ENCODE results near the gene RMP24.

Gene RMP24

DNA sequence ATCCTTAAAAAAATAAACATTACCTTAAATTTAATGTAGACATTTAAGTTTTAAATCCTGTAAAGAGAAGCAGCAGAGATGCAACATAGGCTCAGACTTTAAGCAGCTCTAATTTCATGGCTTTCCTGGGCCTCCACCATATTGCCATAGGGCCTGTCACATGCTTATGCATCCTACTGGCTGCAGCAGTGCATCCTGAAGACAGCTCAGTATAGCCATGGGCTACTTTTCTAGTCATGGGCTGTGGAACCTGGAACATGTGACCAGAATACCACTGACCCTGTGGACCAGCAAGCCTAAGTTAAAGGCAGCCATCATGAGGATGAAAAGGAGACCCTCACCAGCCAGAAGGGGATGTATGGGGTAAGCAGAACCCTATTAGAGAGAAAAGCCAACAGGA, 10.7 kb downstream of the RMP24 start:
- Histone ChIP-seq H3K9me3 (ENCODE audit: control insufficient read depth, low read length) (no peaks in the 10 kb centered on the region), H3K27me3 (replicated peaks; ENCODE audit: control insufficient read depth, insufficient read depth, low read length, poor library complexity, severe bottlenecking) (no peaks in the 10 kb centered on the region), H3K27ac (ENCODE audit: insufficient read depth, low read length, poor library complexity, severe bottlenecking) (no peak overlapping the region), H3K4me1 (ENCODE audit: control insufficient read depth, insufficient read depth, low read length, poor library complexity, severe bottlenecking) (no peaks in the 10 kb centered on the region), H3K36me3 (ENCODE audit: control insufficient read depth, insufficient read depth, low read length) (peaks cover 29% of the 10 kb centered on the region), H3K4me3 (ENCODE audit: insufficient read depth, low read depth, low read length, poor library complexity, severe bottlenecking) (no peak overlapping the region)
- no peak for DNase-seq

GRCh38 chr18:35983818-35984217, 11.3 kb downstream of the RMP24 start:
- peaks cover 23% of the 10 kb centered on the region for H3K36me3 ChIP-seq (ENCODE audit: control insufficient read depth, insufficient read depth, low read length)
- H3K27ac ChIP-seq (ENCODE audit: insufficient read depth, low read length, poor library complexity, severe bottlenecking) = no peak overlapping the region
- no peaks in the 10 kb centered on the region for H3K9me3 ChIP-seq (ENCODE audit: control insufficient read depth, low read length)
- DNase-seq = no peak
- no peaks in the 10 kb centered on the region for H3K4me1 ChIP-seq (ENCODE audit: control insufficient read depth, insufficient read depth, low read length, poor library complexity, severe bottlenecking)
- H3K27me3 ChIP-seq (replicated peaks; ENCODE audit: control insufficient read depth, insufficient read depth, low read length, poor library complexity, severe bottlenecking) = no peaks in the 10 kb centered on the region
- no peak overlapping the region for H3K4me3 ChIP-seq (ENCODE audit: insufficient read depth, low read depth, low read length, poor library complexity, severe bottlenecking)

- no peak for DNase-seq
- Histone ChIP-seq H3K4me3 (ENCODE audit: insufficient read depth, low read depth, low read length, poor library complexity, severe bottlenecking) (no peak overlapping the region), H3K4me1 (ENCODE audit: control insufficient read depth, insufficient read depth, low read length, poor library complexity, severe bottlenecking) (no peaks in the 10 kb centered on the region), H3K9me3 (ENCODE audit: control insufficient read depth, low read length) (no peaks in the 10 kb centered on the region), H3K36me3 (ENCODE audit: control insufficient read depth, insufficient read depth, low read length) (peaks cover 9% of the 10 kb centered on the region), H3K27me3 (replicated peaks; ENCODE audit: control insufficient read depth, insufficient read depth, low read length, poor library complexity, severe bottlenecking) (no peaks in the 10 kb centered on the region), H3K27ac (ENCODE audit: insufficient read depth, low read length, poor library complexity, severe bottlenecking) (no peak overlapping the region)
Measured at GRCh38 chr18:35991696-35992095, 19.2 kb downstream of the RMP24 start.

DNA sequence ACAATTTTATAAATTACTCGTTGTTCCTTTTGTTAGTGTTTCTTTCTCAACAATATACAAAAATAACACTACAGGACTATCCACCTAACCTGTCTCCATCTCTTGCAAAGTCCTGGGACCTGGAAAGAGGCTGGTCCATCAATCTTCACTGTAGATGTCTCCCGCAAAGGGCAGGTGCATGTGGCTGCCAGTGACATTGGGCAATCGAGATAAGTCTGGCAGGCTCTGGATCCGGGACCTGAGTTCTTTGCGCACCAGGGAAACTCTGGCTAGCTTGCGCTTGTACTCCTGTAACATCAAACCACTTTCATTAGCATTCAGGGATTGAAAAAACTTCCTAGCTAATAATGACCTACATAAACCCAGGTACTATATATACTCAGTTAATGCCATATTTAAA, 20.5 kb downstream of the RMP24 start:
- H3K4me1 ChIP-seq (ENCODE audit: control insufficient read depth, insufficient read depth, low read length, poor library complexity, severe bottlenecking) = no peaks in the 10 kb centered on the region
- H3K4me3 ChIP-seq (ENCODE audit: insufficient read depth, low read depth, low read length, poor library complexity, severe bottlenecking) = no peak overlapping the region
- H3K27me3 ChIP-seq (replicated peaks; ENCODE audit: control insufficient read depth, insufficient read depth, low read length, poor library complexity, severe bottlenecking) = no peaks in the 10 kb centered on the region
- no peak for DNase-seq
- H3K36me3 ChIP-seq (ENCODE audit: control insufficient read depth, insufficient read depth, low read length) = peaks cover 9% of the 10 kb centered on the region
- no peak overlapping the region for H3K27ac ChIP-seq (ENCODE audit: insufficient read depth, low read length, poor library complexity, severe bottlenecking)
- H3K9me3 ChIP-seq (ENCODE audit: control insufficient read depth, low read length) = no peaks in the 10 kb centered on the region

- Histone ChIP-seq H3K27me3 (replicated peaks; ENCODE audit: control insufficient read depth, insufficient read depth, low read length, poor library complexity, severe bottlenecking) (no peaks in the 10 kb centered on the region), H3K4me1 (ENCODE audit: control insufficient read depth, insufficient read depth, low read length, poor library complexity, severe bottlenecking) (no peaks in the 10 kb centered on the region), H3K36me3 (ENCODE audit: control insufficient read depth, insufficient read depth, low read length) (no peaks in the 10 kb centered on the region), H3K9me3 (ENCODE audit: control insufficient read depth, low read length) (no peaks in the 10 kb centered on the region), H3K4me3 (ENCODE audit: insufficient read depth, low read depth, low read length, poor library complexity, severe bottlenecking) (no peak overlapping the region), H3K27ac (ENCODE audit: insufficient read depth, low read length, poor library complexity, severe bottlenecking) (no peak overlapping the region)
- DNase-seq = no peak
Measured at GRCh38 chr18:35998967-35999366, 26.5 kb downstream of the RMP24 start.

DNA sequence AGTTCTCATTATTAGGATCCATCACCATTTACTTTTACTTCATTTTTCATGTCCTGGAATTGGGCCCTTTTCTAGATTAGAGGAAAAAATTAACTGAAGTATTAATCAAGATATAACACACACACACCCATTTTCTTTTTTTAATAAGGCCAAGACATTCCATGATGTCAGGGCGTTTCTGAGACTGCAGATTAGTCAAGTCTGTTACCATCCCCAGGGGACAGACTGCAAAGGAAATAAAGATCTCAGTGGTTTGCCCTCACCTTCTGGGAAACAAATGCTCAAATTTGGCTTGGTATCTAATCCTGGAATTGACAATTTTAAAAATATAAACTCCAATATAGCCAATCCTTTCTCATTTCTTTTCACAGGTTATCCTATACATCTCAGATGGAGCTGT, 27.4 kb downstream of the RMP24 start:
- Histone ChIP-seq H3K4me1 (ENCODE audit: control insufficient read depth, insufficient read depth, low read length, poor library complexity, severe bottlenecking) (no peaks in the 10 kb centered on the region), H3K4me3 (ENCODE audit: insufficient read depth, low read depth, low read length, poor library complexity, severe bottlenecking) (no peak overlapping the region), H3K9me3 (ENCODE audit: control insufficient read depth, low read length) (no peaks in the 10 kb centered on the region), H3K27me3 (replicated peaks; ENCODE audit: control insufficient read depth, insufficient read depth, low read length, poor library complexity, severe bottlenecking) (no peaks in the 10 kb centered on the region), H3K36me3 (ENCODE audit: control insufficient read depth, insufficient read depth, low read length) (no peaks in the 10 kb centered on the region), H3K27ac (ENCODE audit: insufficient read depth, low read length, poor library complexity, severe bottlenecking) (no peak overlapping the region)
- no peak for DNase-seq

DNA sequence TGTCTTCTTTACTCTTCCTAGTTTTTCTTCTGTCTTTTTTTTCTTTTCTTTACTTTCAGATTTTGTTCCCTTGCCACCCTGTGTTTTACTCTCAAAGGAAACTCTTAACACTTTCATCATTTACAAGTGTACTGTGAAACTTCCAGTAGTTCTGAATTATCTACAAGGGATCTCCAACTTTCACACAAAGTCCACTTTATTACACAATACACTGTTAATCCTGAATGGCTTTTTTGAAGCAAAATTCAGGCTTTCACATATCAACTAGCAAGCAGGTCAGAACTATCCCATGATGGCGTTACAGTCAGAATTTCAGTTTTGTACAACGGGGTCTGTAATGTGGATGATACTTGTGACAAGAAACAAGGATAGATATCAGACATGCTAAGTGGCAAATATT, 34.5 kb downstream of the RMP24 start:
- DNase-seq = no peak
- Histone ChIP-seq H3K36me3 (ENCODE audit: control insufficient read depth, insufficient read depth, low read length) (no peaks in the 10 kb centered on the region), H3K9me3 (ENCODE audit: control insufficient read depth, low read length) (no peaks in the 10 kb centered on the region), H3K27ac (ENCODE audit: insufficient read depth, low read length, poor library complexity, severe bottlenecking) (no peak overlapping the region), H3K27me3 (replicated peaks; ENCODE audit: control insufficient read depth, insufficient read depth, low read length, poor library complexity, severe bottlenecking) (no peaks in the 10 kb centered on the region), H3K4me3 (ENCODE audit: insufficient read depth, low read depth, low read length, poor library complexity, severe bottlenecking) (no peak overlapping the region), H3K4me1 (ENCODE audit: control insufficient read depth, insufficient read depth, low read length, poor library complexity, severe bottlenecking) (no peaks in the 10 kb centered on the region)

GRCh38 chr18:36009214-36009613, 36.7 kb downstream of the RMP24 start:
- no peaks in the 10 kb centered on the region for H3K27me3 ChIP-seq (replicated peaks; ENCODE audit: control insufficient read depth, insufficient read depth, low read length, poor library complexity, severe bottlenecking)
- no peaks in the 10 kb centered on the region for H3K36me3 ChIP-seq (ENCODE audit: control insufficient read depth, insufficient read depth, low read length)
- H3K4me3 ChIP-seq (ENCODE audit: insufficient read depth, low read depth, low read length, poor library complexity, severe bottlenecking) = no peak overlapping the region
- H3K4me1 ChIP-seq (ENCODE audit: control insufficient read depth, insufficient read depth, low read length, poor library complexity, severe bottlenecking) = no peaks in the 10 kb centered on the region
- H3K9me3 ChIP-seq (ENCODE audit: control insufficient read depth, low read length) = no peaks in the 10 kb centered on the region
- no peak overlapping the region for H3K27ac ChIP-seq (ENCODE audit: insufficient read depth, low read length, poor library complexity, severe bottlenecking)
- no peak for DNase-seq

DNA sequence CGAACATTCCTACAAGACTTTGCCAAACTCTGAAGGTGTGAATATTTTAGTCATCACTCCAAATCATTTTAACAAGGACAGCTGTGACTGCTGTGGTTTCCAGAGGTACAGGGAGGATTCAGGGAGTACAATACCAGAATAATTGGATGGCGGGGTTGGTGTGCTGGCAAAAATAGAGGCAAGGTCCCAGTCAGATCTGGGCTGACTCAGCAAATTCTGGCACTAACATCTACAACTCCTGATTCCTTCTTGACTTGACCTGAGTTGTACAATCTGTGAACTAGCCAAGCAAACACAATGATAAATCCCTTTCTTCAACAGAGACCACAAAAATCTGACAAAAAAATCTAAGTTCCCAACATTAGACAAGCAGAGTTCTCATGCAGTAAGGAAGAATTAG, 40.4 kb downstream of the RMP24 start:
- H3K27me3 ChIP-seq (replicated peaks; ENCODE audit: control insufficient read depth, insufficient read depth, low read length, poor library complexity, severe bottlenecking) = no peaks in the 10 kb centered on the region
- no peaks in the 10 kb centered on the region for H3K4me1 ChIP-seq (ENCODE audit: control insufficient read depth, insufficient read depth, low read length, poor library complexity, severe bottlenecking)
- no peak overlapping the region for H3K27ac ChIP-seq (ENCODE audit: insufficient read depth, low read length, poor library complexity, severe bottlenecking)
- H3K9me3 ChIP-seq (ENCODE audit: control insufficient read depth, low read length) = no peaks in the 10 kb centered on the region
- no peaks in the 10 kb centered on the region for H3K36me3 ChIP-seq (ENCODE audit: control insufficient read depth, insufficient read depth, low read length)
- no peak overlapping the region for H3K4me3 ChIP-seq (ENCODE audit: insufficient read depth, low read depth, low read length, poor library complexity, severe bottlenecking)
- no peak for DNase-seq

GRCh38 chr18:36015629-36016028, 43.1 kb downstream of the RMP24 start:
- H3K27me3 ChIP-seq (replicated peaks; ENCODE audit: control insufficient read depth, insufficient read depth, low read length, poor library complexity, severe bottlenecking) = no peaks in the 10 kb centered on the region
- H3K27ac ChIP-seq (ENCODE audit: insufficient read depth, low read length, poor library complexity, severe bottlenecking) = no peak overlapping the region
- no peak for DNase-seq
- no peaks in the 10 kb centered on the region for H3K36me3 ChIP-seq (ENCODE audit: control insufficient read depth, insufficient read depth, low read length)
- no peaks in the 10 kb centered on the region for H3K9me3 ChIP-seq (ENCODE audit: control insufficient read depth, low read length)
- no peaks in the 10 kb centered on the region for H3K4me1 ChIP-seq (ENCODE audit: control insufficient read depth, insufficient read depth, low read length, poor library complexity, severe bottlenecking)
- no peak overlapping the region for H3K4me3 ChIP-seq (ENCODE audit: insufficient read depth, low read depth, low read length, poor library complexity, severe bottlenecking)

- H3K4me1 ChIP-seq (ENCODE audit: control insufficient read depth, insufficient read depth, low read length, poor library complexity, severe bottlenecking) = no peaks in the 10 kb centered on the region
- H3K27me3 ChIP-seq (replicated peaks; ENCODE audit: control insufficient read depth, insufficient read depth, low read length, poor library complexity, severe bottlenecking) = no peaks in the 10 kb centered on the region
- DNase-seq = no peak
Measured at GRCh38 chr18:36017232-36017631, 44.8 kb downstream of the RMP24 start.

More at GRCh38 chr18:36017232-36017631, 44.8 kb downstream of the RMP24 start:
- H3K4me3 ChIP-seq (ENCODE audit: insufficient read depth, low read depth, low read length, poor library complexity, severe bottlenecking) = no peak overlapping the region
- no peaks in the 10 kb centered on the region for H3K9me3 ChIP-seq (ENCODE audit: control insufficient read depth, low read length)
- no peaks in the 10 kb centered on the region for H3K36me3 ChIP-seq (ENCODE audit: control insufficient read depth, insufficient read depth, low read length)
- no peak overlapping the region for H3K27ac ChIP-seq (ENCODE audit: insufficient read depth, low read length, poor library complexity, severe bottlenecking)

Measured in effector memory CD4-positive, alpha-beta T cell (primary cell).